Kidney glomerular epithelial cell (primary cell): Measurements from ENCODE around the gene TCAF1.
"Not testable (repeated sequence)": the region's sequence is repeated elsewhere in the genome, so short reads cannot be mapped to it uniquely, and the experiment has no call there.

Experiments
- DNase-seq: peaks from one replicate; lab custom pipeline; 2025; lab: John Stamatoyannopoulos, UW

The TCAF1 gene

GRCh38 chr7:143905509-143905908 is 3.5 kb upstream of the TCAF1 start:
- no peak for DNase-seq

DNA sequence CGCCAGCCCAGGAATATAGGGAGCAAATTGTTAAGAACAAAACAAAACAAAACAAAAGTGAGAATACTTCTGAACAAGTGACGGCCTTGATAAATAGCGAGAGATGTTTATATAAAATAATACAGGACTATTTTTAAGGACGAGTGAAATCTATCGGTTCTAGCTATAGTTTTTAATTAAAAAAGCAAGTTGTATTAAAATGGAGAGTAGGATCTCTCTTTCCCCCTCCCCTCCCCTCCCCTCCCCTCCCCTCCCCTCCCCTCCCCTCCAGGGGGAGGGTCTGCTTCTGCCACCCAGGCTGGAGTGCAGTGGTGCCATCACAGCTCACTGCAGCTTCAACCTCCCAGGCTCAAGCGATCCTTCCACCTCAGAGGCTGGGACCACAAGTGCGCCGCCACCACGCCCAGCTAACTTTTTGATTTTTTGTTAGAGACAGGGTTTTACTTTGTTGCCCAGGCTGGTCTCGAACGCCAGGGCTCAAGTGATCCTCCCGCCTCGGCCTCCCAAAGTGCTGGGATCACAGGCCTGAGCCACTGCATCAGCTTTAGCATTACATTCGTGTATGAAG is 440 bp upstream of the TCAF1 start:
- no peak for DNase-seq

GRCh38 chr7:143901332-143901667 is 676 bp downstream of the TCAF1 start:
- peak; percentile 67 for DNase-seq

GRCh38 chr7:143900230-143900766 is 1.7 kb downstream of the TCAF1 start:
- DNase-seq, result no peak

DNA sequence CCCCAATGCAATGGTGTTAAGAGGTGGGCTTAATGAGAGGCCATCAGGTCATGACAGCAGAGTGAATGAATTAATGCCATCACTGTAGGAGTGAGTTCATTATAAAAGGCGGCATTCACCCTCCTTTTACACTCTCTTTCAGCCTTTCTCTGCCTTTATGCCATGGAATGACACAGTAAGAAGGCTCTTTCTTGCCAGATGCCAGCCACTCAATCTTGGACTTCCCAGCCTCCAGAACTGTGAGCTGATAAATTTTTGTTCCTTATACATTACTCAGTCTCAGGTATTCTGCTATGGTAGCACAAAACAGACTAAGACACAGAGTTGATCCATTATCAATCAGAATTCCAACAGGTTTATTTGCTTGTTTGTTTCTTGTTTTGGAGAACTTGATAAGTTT is 3.2 kb downstream of the TCAF1 start:
- DNase-seq, result no peak

DNA sequence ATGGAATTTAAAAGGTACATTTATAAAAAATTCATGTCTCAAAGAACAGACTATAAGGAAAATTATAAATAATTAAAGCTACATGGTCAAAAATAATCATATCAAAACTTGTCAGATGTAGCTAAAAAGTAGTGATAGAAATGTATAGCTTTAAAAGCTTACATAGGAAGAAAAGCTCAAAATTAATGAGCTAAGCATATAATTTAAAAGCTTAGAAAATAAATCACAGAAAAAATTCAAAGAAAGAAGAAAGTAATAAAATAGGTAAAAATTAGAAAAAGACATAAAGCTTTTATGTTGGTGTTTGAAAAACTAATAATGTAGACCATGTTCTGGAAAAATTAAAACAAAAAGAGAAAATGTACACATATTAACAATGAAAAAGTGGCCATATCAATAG is 5.3 kb downstream of the TCAF1 start:
- no peak for DNase-seq

GRCh38 chr7:143892527-143893300 is 9.3 kb downstream of the TCAF1 start:
- no peak for DNase-seq

DNA sequence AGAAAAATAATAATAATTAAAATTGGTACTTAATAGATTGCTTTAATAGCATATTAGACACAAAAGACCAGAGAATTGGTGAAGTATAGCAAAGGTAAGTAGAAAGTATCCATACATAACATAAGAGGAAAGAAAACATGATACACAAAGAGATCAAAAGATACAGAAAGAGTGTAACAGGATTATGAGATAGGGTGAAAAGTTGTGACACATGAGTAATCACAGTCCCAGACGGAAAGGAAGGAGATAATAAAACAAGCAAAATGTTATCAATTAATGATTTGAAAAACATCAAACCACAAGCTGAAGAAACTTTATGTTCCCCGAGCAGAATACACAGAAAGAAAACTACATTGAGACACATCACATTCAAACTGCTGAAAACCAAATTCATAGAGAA is 10.5 kb downstream of the TCAF1 start:
- no peak for DNase-seq

DNA sequence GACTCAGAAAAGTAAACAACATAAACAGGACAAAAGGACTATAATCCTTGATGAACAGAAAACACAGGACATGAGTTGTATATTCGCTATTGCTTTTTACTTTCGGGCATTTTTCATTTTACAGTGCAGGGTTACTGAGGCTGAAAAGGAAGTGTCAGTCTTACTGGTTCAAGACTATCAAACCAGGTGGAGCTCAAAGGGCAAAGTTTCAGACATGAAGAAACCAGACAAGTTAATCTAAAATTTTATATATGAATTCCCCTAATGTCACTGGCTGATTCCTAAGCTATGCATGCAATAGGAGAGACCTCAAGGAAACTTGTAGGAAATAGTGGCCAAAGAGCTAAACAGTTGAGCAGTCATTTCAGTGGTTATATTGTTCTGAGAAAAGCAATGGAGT is 11.4 kb downstream of the TCAF1 start:
- DNase-seq, result no peak

DNA sequence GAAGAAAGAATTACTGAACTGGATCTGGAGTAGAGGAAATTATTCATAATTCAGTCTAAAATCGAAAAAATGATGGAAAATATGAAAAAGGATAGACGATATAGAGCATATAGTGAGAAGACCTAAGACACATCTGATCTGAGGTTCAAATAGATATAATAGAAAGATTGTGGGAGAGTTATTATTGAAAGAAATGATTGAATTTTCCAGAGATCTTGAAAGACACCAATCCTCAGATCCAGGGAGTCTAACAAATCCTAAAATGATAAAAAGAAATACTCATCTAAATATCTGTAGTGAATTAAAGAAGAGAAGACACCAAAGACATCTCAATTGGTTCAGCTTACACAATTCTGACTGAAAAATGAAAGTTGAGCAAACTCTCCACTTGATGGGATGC is 12.9 kb downstream of the TCAF1 start:
- no peak for DNase-seq

DNA sequence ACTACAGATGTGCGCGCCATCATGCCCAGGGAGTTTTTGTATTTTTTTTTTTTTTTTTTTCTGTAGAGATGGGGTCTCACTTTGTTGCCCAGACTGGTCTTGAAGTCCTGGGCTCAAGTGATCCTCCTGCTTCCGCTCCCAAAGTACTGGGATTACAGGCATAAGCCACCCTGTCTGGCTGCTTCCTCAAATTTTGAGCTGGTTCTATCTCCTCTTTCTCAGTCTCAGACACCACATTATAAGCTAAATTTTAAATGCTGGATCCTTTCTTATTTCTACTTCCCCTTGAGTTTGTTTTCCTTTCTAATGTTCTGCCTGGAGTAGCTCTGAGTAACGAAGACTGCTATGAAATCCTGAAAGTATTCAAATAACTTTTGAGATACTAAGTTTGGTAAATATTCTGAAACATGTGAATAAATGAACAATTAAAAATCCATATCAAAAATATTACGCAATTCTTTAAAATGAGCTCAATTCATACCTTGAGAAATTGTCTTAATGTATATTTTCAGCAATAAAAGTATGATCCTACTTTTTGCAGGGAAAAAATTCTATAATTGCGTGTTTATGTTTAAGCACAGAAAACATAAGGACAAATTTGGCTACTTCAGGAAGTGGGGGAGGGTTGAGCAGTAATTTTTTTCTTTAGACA is 15.0 kb downstream of the TCAF1 start:
- no peak for DNase-seq

GRCh38 chr7:143885951-143886350 is 16.0 kb downstream of the TCAF1 start:
- DNase-seq, result no peak

- peak; percentile 73 for DNase-seq
Observed at GRCh38 chr7:143884969-143885559, 16.9 kb downstream of the TCAF1 start.

GRCh38 chr7:143884241-143884968 is 17.6 kb downstream of the TCAF1 start:
- DNase-seq, result no peak

GRCh38 chr7:143882604-143883078 is 19.3 kb downstream of the TCAF1 start:
- no peak for DNase-seq

GRCh38 chr7:143882020-143882603 is 19.9 kb downstream of the TCAF1 start:
- no peak for DNase-seq

DNA sequence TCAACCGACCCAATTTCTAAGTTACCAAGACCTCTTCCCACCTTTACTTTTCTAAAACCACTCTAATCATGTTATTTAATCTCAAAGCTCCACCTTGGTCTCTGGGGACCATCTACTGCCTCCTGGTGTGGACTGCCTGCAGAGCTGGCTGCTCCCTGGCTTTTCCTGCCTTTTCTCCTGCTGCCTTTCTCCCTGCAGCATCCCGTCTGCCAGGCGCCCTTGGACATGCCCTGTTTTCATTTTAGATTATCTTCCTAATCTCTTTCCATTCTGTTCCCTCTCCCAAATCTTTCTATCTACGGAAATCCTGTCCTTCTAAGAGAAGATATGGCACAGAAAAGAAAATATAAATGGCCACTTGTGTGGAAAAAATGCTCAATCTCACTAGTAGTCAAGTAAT is 23.1 kb downstream of the TCAF1 start:
- no peak for DNase-seq

- no peak for DNase-seq
Observed at GRCh38 chr7:143877098-143877497, 24.9 kb downstream of the TCAF1 start.

DNA sequence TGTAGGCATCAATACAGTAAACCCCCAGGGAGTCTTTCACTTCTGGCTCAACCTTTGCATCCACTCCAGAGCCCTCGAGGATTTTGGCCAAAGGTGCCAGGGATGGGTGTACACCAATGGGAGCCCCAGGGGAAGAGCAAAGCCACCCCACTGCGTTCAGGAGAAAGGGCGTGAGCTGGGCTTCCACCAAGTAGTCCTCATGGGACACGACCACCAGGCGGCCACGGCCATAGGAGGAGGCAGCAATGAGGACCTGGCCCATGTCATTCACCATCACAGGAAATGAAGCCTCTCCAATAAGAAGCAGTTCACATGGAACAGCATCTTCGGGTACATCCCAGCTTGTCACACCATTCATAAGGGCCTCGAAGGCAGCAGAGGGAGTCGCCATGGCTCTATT is 25.8 kb downstream of the TCAF1 start:
- DNase-seq, result no peak

DNA sequence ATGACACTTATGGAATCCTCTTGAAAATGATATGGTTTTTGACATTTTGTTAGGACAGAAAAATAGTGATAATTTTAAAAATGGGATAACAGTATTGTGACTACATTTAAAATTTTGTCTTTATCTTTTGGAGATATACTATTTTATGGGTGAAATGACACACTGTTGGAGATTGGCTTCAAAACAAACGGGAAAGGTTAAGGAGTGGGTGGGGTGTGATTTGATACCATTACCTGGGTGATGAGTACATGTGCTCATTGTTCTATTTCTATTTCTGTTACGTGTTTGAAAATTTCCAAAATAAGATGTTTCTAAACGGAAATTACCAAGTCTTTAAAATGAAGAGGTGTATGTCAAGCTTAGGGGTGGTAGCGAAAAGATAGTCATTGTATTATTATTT is 28.7 kb downstream of the TCAF1 start:
- not testable (repeated sequence) for DNase-seq

GRCh38 chr7:143871534-143871933 is 30.4 kb downstream of the TCAF1 start:
- DNase-seq, result not testable (repeated sequence)

- DNase-seq, result not testable (repeated sequence)
Observed at GRCh38 chr7:143857994-143858393, 44.0 kb downstream of the TCAF1 start.
